A172 (cell line): ENCODE data around the gene FARSA. TPM values are rescaled to one million over a fixed set of nuclear protein-coding genes. Genes with fewer than 3 reads are reported as not detected.
"Not testable (repeated sequence)": the region's sequence is repeated elsewhere in the genome, so short reads cannot be mapped to it uniquely, and the experiment has no call there.

Experiments
- DNase-seq: peaks from one replicate; pipeline ENCODE4 v3.0.0-alpha.2; 2015; ENCODE audit warnings: low spot score
- total RNA-seq: library from RNA; depleted of rRNA; stranded (reverse); fragments of >200 nt; shearing (Covaris generic); gene quantifications from 2 replicates; pipeline ENCODE4 v1.2.3, GENCODE V29; 2014

FARSA gene
- total RNA-seq, 1 experiment from 2014 or later = 99.1 TPM

GRCh38 chr19:12937927-12938778 is 4.6 kb upstream of the FARSA start, which contains the start of gene CALR:
TSS of gene CALR (plus strand) at chr19:12938609. CDS start at chr19:12938680, 71 bp downstream.
- peak; percentile 99 for DNase-seq

- DNase-seq = peak; percentile 46
Observed at GRCh38 chr19:12937093-12937926, 3.8 kb upstream of the FARSA start.

- no peak for DNase-seq
Observed at GRCh38 chr19:12936582-12936981, 3.1 kb upstream of the FARSA start.

GRCh38 chr19:12935071-12935470 is 1.6 kb upstream of the FARSA start:
- no peak for DNase-seq

- DNase-seq = no peak
Observed at GRCh38 chr19:12932392-12933286, 872 bp downstream of the FARSA start.

- DNase-seq = no peak
Observed at GRCh38 chr19:12930002-12930645, 3.4 kb downstream of the FARSA start.

- DNase-seq = no peak
Observed at GRCh38 chr19:12924621-12925310, 8.7 kb downstream of the FARSA start.

GRCh38 chr19:12922959-12923358 is 10.6 kb downstream of the FARSA start:
- no peak for DNase-seq

- DNase-seq = no peak
Observed at GRCh38 chr19:12921047-12921446, 12.5 kb downstream of the FARSA start.

- DNase-seq = no peak
Observed at GRCh38 chr19:12918253-12918652, 15.3 kb downstream of the FARSA start.

GRCh38 chr19:12915860-12916259 is 17.7 kb downstream of the FARSA start:
- not testable (repeated sequence) for DNase-seq

- no peak for DNase-seq
Observed at GRCh38 chr19:12913851-12914690, 19.4 kb downstream of the FARSA start.

GRCh38 chr19:12913011-12913561 is 20.4 kb downstream of the FARSA start:
- DNase-seq = no peak

GRCh38 chr19:12912571-12912970 is 20.9 kb downstream of the FARSA start:
- no peak for DNase-seq

- DNase-seq = no peak
Observed at GRCh38 chr19:12907166-12907565, 26.3 kb downstream of the FARSA start.

GRCh38 chr19:12899891-12900518 is 33.5 kb downstream of the FARSA start:
- no peak for DNase-seq

GRCh38 chr19:12896460-12896859 is 37.1 kb downstream of the FARSA start:
- no peak for DNase-seq

GRCh38 chr19:12893582-12893981 is 39.9 kb downstream of the FARSA start:
- DNase-seq = no peak

- DNase-seq = no peak
Observed at GRCh38 chr19:12891553-12892021, 41.9 kb downstream of the FARSA start.
